Endothelial cell of umbilical vein (primary cell): Measurements from ENCODE around the gene DHRS12.

Experiments used
- EZH2 ChIP-seq: IDR thresholded peaks from 2 replicates; pipeline ENCODE4 v1.6.1; 2012; ENCODE audit warnings: borderline replicate concordance, low read depth, mild to moderate bottlenecking, moderate library complexity, low read length, inconsistent platforms; ENCODE audit not compliant: severe bottlenecking
- FOS ChIP-seq: IDR thresholded peaks from 2 replicates; pipeline ENCODE4 v1.6.1; 2011; ENCODE audit warnings: mild to moderate bottlenecking, low read length, moderate library complexity, borderline replicate concordance; ENCODE audit not compliant: insufficient read depth
- JUN ChIP-seq: IDR thresholded peaks from 2 replicates; pipeline ENCODE4 v1.6.1; 2011; ENCODE audit warnings: borderline replicate concordance, low read depth; ENCODE audit not compliant: insufficient read length, insufficient read depth
- MAX ChIP-seq: IDR thresholded peaks from 2 replicates; pipeline ENCODE4 v1.6.1; 2011; ENCODE audit not compliant: insufficient read depth, insufficient read length
- MYC ChIP-seq: IDR thresholded peaks from one replicate; pipeline ENCODE4 v1.6.1; 2011; ENCODE audit warnings: mild to moderate bottlenecking, low read depth, low read length
- POLR2A ChIP-seq: IDR thresholded peaks from 2 replicates; pipeline ENCODE4 v1.6.1; 2012; ENCODE audit warnings: low read depth, mild to moderate bottlenecking, control low read depth, low read length
- POLR2AphosphoS5 ChIP-seq: IDR thresholded peaks from 2 replicates; pipeline ENCODE4 v1.6.1; 2012; ENCODE audit warnings: low read depth, mild to moderate bottlenecking, control low read depth, low read length, moderate library complexity; ENCODE audit not compliant: insufficient read depth
- TF ChIP-seq, protein P1 (sequence below), 2 donors: IDR thresholded peaks; 1 replicate in 1 of 2; 2 replicates in 1 of 2; pipeline ENCODE4 v1.5.1; 2011; ENCODE audit warnings: low read length in 2 of 2, mild to moderate bottlenecking in 2 of 2, moderate library complexity in 2 of 2, control low read depth in 1 of 2, inconsistent platforms in 1 of 2, low read depth in 1 of 2; ENCODE audit not compliant: insufficient read depth in 1 of 2; ENCODE audit errors: extremely low read depth in 1 of 2

DNA sequence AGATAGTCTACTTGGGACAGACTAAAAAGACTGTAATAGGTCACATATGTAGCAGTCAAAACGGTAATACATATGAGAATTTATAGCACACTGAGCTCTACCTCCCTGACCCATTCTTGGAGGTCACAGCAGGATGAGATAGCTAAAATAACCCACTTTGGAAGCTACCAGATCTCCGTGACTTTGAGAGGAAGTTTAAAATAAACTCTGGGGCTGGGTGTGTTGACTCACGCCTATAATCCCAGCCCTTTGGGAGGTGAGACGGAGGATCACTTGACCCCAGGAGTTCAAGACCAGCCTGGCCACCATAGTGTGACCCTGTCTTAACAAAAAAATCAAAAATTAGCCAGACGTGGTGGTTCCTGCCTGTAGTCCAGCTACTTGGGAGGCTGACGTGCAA is 45.3 kb downstream of the DHRS12 start:
- TF ChIP-seq, protein P1, sequence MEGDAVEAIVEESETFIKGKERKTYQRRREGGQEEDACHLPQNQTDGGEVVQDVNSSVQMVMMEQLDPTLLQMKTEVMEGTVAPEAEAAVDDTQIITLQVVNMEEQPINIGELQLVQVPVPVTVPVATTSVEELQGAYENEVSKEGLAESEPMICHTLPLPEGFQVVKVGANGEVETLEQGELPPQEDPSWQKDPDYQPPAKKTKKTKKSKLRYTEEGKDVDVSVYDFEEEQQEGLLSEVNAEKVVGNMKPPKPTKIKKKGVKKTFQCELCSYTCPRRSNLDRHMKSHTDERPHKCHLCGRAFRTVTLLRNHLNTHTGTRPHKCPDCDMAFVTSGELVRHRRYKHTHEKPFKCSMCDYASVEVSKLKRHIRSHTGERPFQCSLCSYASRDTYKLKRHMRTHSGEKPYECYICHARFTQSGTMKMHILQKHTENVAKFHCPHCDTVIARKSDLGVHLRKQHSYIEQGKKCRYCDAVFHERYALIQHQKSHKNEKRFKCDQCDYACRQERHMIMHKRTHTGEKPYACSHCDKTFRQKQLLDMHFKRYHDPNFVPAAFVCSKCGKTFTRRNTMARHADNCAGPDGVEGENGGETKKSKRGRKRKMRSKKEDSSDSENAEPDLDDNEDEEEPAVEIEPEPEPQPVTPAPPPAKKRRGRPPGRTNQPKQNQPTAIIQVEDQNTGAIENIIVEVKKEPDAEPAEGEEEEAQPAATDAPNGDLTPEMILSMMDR (IDR thresholded peaks at IDR 0.05; ENCODE audit: extremely low read depth in 1 of 2, insufficient read depth in 1 of 2, low read depth in 1 of 2, low read length in 2 of 2), result no peak
- TF ChIP-seq POLR2A (no peak), FOS (no peak), MAX (no peak), POLR2AphosphoS5 (no peak), JUN (no peak), MYC (no peak), EZH2 (no peak)
